Fibroblast of the aortic adventitia (primary cell): ENCODE results near the gene POLR2I. TPM values are rescaled to one million over a fixed set of nuclear protein-coding genes. Genes with fewer than 3 reads are reported as not detected.
A peak's percentile ranks its signal among the peaks of the same experiment; 100 is the strongest.

Experiments
- DNase-seq: peaks from one replicate; pipeline ENCODE4 v3.0.0-alpha.2; 2010; ENCODE audit warnings: low read depth
- H3K4me3 ChIP-seq: 2 replicates; pipeline ENCODE4 v1.5.1; 2011; ENCODE audit warnings: low read depth, mild to moderate bottlenecking, control low read depth, low read length, moderate library complexity
- total RNA-seq: library from RNA; depleted of rRNA; stranded (reverse); fragments of >200 nt; gene quantifications from 2 replicates; pipeline ENCODE4 v1.2.3, GENCODE V29; 2012; ENCODE audit warnings: low replicate concordance
- TF ChIP-seq, protein P1 (sequence below): IDR thresholded peaks from 2 replicates; pipeline ENCODE4 v1.5.1; 2011; ENCODE audit warnings: mild to moderate bottlenecking, low read length, control low read depth, inconsistent platforms; ENCODE audit not compliant: insufficient read depth

POLR2I gene
- total RNA-seq, 1 donor, result 33.2 TPM

DNA sequence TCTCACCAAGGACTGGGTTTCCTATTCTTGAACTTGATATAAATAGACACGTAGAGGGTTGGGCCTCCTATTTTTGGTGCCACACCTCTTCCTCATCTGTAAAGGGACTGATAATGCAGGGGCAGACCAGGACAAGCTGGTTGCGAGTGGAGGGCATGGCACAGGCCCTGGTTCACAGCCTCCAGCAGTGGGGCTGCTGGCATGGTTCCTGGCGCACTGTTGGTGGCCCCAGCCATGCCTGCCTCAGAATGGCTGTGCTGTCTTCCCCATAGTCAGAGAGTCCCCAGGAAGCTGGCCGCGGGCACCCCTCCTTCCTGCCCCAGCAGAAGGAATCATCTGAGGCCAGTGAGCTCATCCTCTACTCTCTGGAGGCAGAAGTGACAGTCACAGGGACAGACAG, 14.2 kb downstream of the POLR2I start:
- DNase-seq, result no peak
- TF ChIP-seq, protein P1, sequence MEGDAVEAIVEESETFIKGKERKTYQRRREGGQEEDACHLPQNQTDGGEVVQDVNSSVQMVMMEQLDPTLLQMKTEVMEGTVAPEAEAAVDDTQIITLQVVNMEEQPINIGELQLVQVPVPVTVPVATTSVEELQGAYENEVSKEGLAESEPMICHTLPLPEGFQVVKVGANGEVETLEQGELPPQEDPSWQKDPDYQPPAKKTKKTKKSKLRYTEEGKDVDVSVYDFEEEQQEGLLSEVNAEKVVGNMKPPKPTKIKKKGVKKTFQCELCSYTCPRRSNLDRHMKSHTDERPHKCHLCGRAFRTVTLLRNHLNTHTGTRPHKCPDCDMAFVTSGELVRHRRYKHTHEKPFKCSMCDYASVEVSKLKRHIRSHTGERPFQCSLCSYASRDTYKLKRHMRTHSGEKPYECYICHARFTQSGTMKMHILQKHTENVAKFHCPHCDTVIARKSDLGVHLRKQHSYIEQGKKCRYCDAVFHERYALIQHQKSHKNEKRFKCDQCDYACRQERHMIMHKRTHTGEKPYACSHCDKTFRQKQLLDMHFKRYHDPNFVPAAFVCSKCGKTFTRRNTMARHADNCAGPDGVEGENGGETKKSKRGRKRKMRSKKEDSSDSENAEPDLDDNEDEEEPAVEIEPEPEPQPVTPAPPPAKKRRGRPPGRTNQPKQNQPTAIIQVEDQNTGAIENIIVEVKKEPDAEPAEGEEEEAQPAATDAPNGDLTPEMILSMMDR, result no peak
- H3K4me3 ChIP-seq, result no peak overlapping the region

DNA sequence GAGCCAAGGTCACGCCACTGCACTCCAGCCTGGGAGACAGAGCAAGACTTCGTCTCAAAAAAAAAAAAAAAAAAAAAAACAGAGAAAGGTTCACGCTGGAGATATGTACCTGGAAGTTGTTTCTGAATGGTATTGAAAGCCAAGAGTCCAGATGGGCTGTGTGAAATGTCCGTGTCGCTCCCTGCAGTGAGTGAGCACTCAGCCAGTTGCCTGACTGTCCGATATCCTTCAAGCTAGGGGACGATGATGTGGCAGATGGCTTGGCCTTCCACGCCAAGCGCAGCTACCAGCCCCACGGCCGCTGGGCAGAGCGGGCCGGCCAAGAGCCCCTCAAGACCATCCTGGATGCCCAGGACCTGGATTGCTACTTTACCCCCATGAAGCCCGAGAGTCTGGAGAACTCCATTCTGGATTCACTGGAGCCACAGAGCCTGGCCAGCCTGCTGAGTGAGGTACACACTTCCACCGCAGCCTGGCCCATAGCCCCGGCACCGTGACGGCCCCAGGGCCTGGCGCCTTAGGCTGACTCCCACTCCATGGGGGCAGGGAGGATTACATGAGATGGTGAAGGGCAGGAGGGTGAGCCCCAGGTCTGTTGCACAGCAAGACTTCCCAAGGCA, 15.4 kb downstream of the POLR2I start:
- no peak overlapping the region for H3K4me3 ChIP-seq
- DNase-seq, result no peak
- TF ChIP-seq, protein P1, result no peak

DNA sequence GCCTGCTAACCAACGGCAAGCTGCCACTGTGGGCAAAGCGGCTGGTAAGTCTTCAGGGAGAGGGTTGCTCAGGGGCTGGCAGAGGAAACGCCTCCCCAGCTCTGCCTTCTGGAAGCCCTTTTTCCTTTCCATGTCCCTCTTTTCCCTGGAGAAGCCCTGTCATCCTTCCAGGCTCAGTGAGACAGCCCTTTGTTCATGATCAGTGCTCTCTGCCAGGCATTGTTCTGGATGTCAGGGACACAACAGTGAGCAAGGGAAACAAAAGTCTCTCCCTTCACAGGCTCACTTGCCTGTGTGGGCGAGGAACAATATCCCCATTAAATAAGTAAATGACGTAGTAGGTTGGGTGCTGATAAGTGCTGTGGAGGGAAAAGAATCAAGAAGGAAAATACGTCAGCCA, 17.6 kb downstream of the POLR2I start:
- TF ChIP-seq, protein P1, result no peak
- no peak for DNase-seq

DNA sequence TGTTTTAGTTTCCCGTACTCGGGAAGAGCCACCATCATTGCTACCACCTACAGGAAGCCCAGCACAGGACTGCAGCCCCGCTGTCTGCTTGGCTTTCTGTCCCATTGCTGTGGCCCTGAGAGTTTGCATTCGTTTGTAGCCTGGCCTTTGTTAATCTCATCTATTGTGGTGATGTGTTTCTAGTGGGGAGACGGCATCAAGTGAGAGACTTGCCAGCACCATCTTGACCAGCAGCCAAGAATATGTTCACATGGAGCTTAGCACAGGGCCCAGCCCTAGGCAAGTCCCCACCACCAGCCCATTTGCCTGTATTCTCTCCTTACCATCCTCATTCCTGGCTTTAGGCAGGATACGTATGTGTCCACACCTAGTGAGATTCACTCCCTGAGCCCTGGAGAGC, 21.0 kb downstream of the POLR2I start:
- peak; percentile 32 for DNase-seq
- H3K4me3 ChIP-seq, result no peak overlapping the region
- TF ChIP-seq, protein P1, result no peak

More for the DNA sequence above, 17.6 kb downstream of the POLR2I start:
- no peak overlapping the region for H3K4me3 ChIP-seq

DNA sequence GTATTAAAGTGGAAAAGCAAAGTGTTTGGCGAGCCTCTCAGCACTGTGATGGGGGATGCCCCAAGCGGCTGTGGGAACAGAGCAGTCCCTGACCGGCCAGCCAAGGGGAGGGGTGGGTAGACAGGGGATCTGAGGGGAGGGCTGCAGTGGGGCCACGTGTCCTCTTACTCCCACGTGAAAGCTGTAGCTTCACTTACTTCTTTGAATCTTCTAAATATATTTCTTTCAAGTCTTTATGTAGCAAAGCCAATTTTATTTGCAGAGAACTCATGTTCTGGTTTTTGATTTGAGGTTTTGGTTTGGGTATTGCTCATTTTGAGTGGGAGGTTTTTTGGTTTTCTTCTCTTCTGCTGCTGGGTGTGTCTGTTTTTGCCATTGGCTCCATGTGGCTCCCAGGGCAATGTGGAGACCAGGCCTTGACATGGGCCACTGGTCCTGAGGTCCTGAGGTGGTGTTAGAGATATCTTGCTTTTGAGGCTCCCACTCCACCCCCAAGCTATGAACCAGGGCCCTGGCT, 21.5 kb downstream of the POLR2I start:
- TF ChIP-seq, protein P1, result no peak
- no peak overlapping the region for H3K4me3 ChIP-seq
- DNase-seq, result no peak

DNA sequence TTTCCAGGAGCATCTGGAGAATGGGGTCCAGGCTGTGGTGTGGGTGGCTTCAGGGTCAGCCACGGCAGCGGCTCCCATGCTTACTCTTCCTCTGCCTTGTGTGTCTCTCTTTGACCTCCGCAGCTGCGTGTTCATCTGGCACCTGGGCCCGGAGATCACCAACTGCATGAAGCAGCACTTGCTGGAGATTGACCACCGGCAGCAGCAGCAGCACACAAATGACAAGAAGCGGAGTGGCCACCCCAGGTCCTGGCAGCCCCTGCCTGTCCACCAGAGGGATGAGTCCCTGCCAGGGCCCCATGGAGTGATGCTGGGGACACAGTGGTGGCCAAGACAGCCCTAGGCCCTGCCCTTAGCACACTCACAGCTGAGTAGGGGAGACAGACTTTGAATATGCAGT, 22.1 kb downstream of the POLR2I start:
- H3K4me3 ChIP-seq, result no peak overlapping the region
- DNase-seq, result no peak
- TF ChIP-seq, protein P1, result no peak
